HG03095 (cell line): Measurements from ENCODE around the gene EIF2S1.
"Not testable (repeated sequence)": the region's sequence is repeated elsewhere in the genome, so short reads cannot be mapped to it uniquely, and the experiment has no call there.

Experiments
- ATAC-seq: cut with Tn5 transposase; IDR thresholded peaks from one replicate; pipeline ENCODE4 v1.9.1; 2021; ENCODE audit warnings: moderate library complexity; ENCODE audit not compliant: unreplicated experiment

The EIF2S1 gene

DNA sequence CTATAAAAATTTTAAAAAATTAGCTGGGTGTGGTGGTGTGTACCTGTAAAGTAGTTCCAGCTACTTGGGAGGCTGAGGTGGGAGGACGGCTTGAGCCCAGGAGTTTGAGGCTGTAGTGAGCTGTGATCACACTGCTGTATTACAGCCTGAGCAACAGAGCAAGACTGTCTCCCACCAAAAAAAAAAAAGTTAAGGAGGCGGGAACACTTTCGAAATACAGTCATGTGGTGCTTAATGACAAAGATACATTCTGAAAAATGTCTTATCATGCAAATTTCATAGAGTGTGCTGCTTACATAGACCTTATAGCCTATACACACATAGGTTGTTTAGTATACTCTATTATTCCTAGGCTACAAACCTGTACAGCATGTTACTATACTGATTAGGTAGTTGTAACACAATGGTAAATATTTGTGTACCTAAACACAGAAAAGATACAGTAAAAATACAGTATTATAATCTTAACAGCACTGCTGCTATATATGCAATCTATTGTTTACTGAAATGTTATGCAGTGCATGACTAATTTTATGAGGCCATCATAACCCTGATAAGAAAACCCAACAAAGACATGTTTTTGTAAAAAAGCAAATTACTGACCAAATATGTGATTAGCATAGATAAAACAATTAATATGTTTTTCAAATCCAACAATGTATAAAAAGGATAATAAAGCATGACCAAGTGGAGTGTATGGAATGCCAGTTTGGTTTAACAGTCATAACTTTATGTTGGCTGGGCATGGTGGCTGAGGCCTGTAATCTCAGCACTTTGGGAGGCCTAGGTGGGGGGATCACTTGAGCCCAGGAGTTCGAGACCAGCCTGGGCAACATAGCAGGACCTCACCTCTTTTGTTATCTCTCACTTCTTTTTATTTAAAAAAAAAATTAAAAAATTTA, 11.4 kb downstream of the EIF2S1 start:
- ATAC-seq, result no peak

DNA sequence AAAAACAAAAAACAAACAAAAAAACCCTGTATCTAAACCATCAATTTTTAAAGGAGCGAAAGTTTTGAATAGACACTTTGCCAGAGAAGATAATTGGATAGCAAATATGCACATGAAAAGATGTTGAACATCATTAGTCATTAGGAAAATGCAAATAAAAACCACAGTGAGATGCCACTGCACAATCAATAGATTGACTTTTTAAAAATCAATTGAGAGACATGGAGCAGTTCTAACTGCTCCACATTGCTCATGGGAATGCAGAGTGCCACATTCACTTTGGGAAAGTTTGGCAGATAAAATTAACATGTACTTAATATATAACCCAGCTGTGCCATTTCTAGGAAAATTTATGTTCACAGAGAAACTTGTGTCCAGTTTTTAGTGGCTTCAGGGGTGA, 12.7 kb downstream of the EIF2S1 start:
- ATAC-seq, result no peak

- no peak for ATAC-seq
Measured at GRCh38 chr14:67373347-67373746, 13.2 kb downstream of the EIF2S1 start.

DNA sequence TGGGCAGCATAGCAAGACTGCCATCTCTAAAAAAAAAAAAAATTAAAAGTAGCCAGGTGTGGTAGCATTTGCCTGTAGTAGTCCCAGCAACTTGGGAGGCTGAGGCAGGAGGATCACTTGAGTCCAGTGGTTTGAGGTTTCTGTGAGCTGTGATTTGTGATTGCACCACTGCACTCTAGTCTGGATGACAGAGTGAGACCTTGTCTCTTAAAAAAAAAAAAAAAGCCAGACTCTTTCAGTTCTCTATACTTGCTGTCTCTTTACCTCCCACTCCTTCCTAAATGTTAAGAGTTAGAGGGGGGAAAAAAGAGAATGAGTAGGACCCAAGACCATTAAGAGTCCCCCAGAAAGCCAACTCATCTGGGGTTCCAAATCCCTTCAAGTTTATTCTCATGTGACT, 17.8 kb downstream of the EIF2S1 start:
- no peak for ATAC-seq

DNA sequence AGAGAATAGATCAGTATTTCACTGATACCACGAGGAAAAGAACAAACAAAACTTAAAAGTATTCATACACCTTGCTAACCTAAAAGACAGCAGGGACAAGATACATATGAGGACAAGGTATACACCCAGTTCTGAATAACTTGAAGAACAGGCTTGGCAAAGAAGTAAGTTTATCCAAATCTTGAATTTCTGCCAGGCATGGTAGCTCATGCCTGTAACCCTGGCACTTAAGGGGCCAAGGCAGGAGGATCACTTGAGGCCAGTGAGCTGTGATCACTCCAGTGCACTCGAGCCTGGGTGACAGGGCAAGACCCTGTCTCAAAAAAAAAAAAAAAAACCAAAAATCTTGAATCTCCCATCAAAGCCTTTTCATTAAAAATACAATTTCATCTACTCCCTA, 25.0 kb downstream of the EIF2S1 start:
- ATAC-seq, result no peak

GRCh38 chr14:67385618-67386017, 25.5 kb downstream of the EIF2S1 start:
- ATAC-seq, result no peak

- ATAC-seq, result no peak
Measured at GRCh38 chr14:67387195-67387594, 27.1 kb downstream of the EIF2S1 start.

- no peak for ATAC-seq
Measured at GRCh38 chr14:67389275-67389674, 29.1 kb downstream of the EIF2S1 start.

GRCh38 chr14:67389811-67390534, 29.8 kb downstream of the EIF2S1 start:
- no peak for ATAC-seq

- no peak for ATAC-seq
Measured at GRCh38 chr14:67391268-67391667, 31.1 kb downstream of the EIF2S1 start.

DNA sequence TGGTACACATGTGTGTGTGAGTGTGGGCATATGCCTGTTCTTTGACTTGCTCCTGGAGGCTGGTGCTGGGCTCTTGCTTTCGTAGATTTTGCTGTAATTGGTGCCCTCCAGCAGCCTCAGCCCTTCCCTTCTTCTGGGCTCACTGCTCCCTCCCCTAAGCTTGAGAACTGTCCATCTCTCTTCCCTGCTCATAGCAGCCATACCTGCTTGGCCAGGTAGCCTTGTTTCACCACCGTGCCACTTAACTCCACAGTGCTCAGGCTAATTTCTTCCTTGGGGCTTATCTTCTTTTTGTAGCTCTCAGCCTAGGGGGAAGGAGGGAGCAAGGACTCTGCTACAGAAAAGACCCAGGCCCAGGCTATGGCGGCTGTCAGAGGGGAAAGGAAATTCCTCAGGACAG, 32.0 kb downstream of the EIF2S1 start:
- ATAC-seq, result no peak

DNA sequence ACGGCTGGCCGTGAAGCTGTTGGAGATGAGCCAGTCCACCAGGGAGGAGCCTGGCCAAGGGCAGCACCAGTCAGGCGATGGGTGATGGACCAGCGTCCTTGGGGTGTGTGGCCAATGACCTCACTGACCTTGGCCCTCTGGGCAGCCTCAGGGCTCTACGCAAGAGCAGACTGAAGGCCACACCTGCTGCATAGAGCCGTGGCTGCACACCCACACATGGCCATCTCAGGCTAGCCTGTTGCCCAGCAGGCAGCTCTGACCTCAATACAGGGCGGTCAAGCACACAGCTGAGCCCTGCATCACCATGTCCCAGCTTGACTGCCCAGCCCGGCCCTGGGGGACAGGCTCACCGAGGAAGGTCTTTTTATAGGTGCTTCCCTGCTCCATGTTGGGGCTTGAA, 32.7 kb downstream of the EIF2S1 start:
- no peak for ATAC-seq

DNA sequence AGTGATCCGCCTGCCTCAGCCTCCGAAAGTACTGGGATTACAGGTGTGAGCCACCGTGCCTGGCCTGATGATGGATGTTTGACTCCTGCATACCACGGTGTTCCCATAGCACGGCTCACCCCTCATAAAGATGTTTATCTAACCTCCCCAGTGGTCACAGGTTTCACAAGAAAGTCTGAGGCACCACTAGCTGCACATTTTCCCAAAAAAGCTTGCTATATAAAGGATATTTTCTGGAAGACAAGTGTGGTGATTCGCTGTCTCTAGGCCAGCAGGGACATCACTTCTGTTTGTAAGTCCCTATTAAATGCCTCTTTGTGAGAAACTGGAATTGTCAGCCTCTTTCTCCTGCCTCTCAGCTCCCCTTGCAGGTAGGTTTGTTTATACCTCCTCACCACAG, 33.6 kb downstream of the EIF2S1 start:
- ATAC-seq, result no peak

GRCh38 chr14:67395086-67395875, 35.2 kb downstream of the EIF2S1 start:
- ATAC-seq, result no peak

DNA sequence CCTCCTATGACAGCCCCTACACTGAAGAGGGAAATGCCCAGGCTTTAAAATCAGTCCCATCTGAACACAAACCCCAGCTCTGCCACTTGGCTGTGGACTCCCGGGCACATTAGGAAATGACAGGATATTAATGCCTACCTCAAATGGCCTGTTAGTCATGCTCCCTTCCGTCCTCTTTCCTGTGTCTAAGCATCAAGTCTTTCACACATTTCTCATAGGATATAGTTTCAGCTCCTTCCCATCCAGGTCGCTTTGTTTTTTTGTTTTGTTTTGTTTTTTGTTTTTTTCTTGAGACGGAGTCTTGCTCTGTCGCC, 35.7 kb downstream of the EIF2S1 start:
- no peak for ATAC-seq

GRCh38 chr14:67396381-67396970, 36.3 kb downstream of the EIF2S1 start:
- no peak for ATAC-seq

DNA sequence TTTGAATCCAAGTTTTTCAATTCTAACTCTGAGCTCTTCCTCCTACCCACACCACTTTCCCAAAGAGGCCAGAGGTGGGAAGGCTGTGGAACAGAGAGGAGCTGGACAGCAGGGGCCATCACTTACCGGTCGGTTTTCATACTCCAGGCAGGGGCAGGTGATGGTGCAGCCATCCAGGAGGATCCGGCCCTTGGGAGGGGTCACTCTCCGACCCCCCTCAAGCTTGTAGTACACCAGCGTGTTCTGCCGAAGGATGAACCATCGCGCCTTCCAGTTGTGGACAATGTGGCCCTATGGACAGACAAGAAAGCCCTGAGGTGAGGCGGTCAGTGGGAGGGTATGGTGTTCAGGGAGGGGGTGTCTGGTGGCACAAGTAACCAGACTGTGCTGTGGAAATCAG, 37.4 kb downstream of the EIF2S1 start:
- ATAC-seq, result no peak

DNA sequence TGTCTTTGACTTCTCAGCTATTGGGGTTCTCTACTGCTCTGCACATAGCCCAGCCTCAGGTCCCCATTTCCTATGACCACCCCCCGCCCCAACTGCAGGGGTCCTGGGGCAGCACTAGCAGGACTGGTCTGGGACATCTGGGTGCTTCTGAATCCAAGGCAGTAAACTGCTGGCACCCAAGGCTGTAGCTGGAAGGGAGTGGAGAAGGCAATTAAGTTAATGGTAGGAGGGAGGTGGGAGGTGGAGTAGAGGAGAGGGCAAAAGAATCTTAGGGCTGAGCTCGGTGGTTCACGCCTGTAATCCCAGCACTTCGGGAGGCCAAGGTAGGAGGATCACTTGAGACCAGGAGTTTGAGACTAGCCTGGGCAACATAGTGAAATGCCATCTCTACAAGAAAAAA, 40.3 kb downstream of the EIF2S1 start:
- ATAC-seq, result no peak

DNA sequence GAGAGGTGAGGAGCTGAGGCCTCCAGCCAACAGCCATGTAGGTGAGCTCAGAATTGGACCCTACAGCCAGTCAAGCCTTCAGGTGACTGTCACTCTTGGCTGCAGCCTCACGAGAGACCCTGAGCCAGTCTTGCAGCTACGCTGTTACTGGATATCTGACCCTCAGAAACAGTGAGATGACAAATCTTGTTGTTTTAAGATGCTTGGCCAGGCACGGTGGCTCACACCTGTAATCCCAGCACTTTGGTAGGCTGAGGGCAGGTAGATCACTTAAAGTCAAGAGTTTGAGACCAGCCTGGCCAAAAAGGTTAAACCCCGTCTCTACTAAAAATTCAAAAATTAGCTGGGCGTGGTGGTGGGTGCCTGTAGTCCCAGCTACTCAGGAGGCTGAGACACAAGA, 45.6 kb downstream of the EIF2S1 start:
- no peak for ATAC-seq

- not testable (repeated sequence) for ATAC-seq
Measured at GRCh38 chr14:67408122-67408801, 48.1 kb downstream of the EIF2S1 start.

- no peak for ATAC-seq
Measured at GRCh38 chr14:67409461-67409860, 49.3 kb downstream of the EIF2S1 start.
